B cell (primary cell): ENCODE measurements around the gene RASA1. TPM values are rescaled to one million over a fixed set of nuclear protein-coding genes. Genes with fewer than 3 reads are reported as not detected.

Experiments used
- ATAC-seq: fragments of 200-7000 bp; cut with Tn5 transposase; one replicate; pipeline ENCODE4 v1.10.0; 2021; ENCODE audit warnings: low read depth, mild to moderate bottlenecking, moderate number of reproducible peaks, moderate library complexity
- CTCF ChIA-PET: fragments of 350-600 bp; sonication (Branson Sonifier 250); formaldehyde crosslinking; loops from one replicate; lab custom pipeline; 2021; ENCODE audit warnings: antibody characterized with exemption, inconsistent platforms; lab: Charles Lee
- POLR2A ChIA-PET: fragments of 350-600 bp; sonication (Branson Sonifier 250); formaldehyde crosslinking; loops from one replicate; lab custom pipeline; 2021; ENCODE audit warnings: antibody characterized with exemption; lab: Charles Lee
- DNase-seq: peaks from one replicate; pipeline ENCODE4 v3.0.0; 2013
- H2AFZ ChIP-seq: 2 replicates; pipeline ENCODE4 v1.6.1; 2012; ENCODE audit warnings: mild to moderate bottlenecking, low read depth, low read length; ENCODE audit not compliant: insufficient read depth, poor library complexity, severe bottlenecking
- H3K27ac ChIP-seq, 2 donors: 1 replicate in 1 of 2; 2 replicates in 1 of 2; pipeline ENCODE4 v1.5.1; 2012 to 2013; ENCODE audit warnings: low read length in 2 of 2, mild to moderate bottlenecking in 2 of 2, moderate library complexity in 1 of 2
- H3K27me3 ChIP-seq, 4 experiments: fragments of 200-600 bp in 1 of 4; sonication (generic) in 1 of 4; replicated peaks in 1 of 4; 1 replicate in 2 of 4; 2 replicates in 2 of 4; pipeline versions ENCODE4 v1.6.1 to v1.7.0; 2013 to 2016; ENCODE audit warnings: low read length in 3 of 4, mild to moderate bottlenecking in 2 of 4, mixed read lengths in 1 of 4, moderate library complexity in 1 of 4; ENCODE audit not compliant: insufficient read depth in 4 of 4, control insufficient read depth in 3 of 4; ENCODE audit errors: control extremely low read depth in 1 of 4
- H3K36me3 ChIP-seq, 2 experiments: replicated peaks in 1 of 2; 1 replicate in 1 of 2; 2 replicates in 1 of 2; pipeline versions ENCODE4 v1.6.1 to v1.7.1; 2013; ENCODE audit warnings: low read length in 1 of 2; ENCODE audit not compliant: insufficient read depth in 2 of 2, control insufficient read depth in 1 of 2; ENCODE audit errors: control extremely low read depth in 1 of 2, extremely low read depth in 1 of 2
- H3K4me1 ChIP-seq, 2 donors: fragments of 200-600 bp in 1 of 2; sonication (generic) in 1 of 2; 1 replicate in 1 of 2; 2 replicates in 1 of 2; pipeline versions ENCODE4 v1.5.1 to v1.6.1; 2013 to 2017; ENCODE audit warnings: low read length in 2 of 2; ENCODE audit not compliant: control insufficient read depth in 2 of 2, insufficient read depth in 2 of 2
- H3K4me2 ChIP-seq: replicated peaks from 2 replicates; pipeline ENCODE3; 2012; ENCODE audit warnings: mild to moderate bottlenecking, low read depth, low read length; ENCODE audit not compliant: poor library complexity, severe bottlenecking
- H3K4me3 ChIP-seq, 5 experiments: fragments of 200-600 bp in 1 of 5; sonication (generic) in 1 of 5; 1 replicate in 3 of 5; 2 replicates in 2 of 5; pipeline versions ENCODE4 v1.5.1 to v1.7.0; 2011 to 2016; ENCODE audit warnings: low read length in 4 of 5, mild to moderate bottlenecking in 4 of 5, low read depth in 2 of 5, control low read depth in 1 of 5, moderate library complexity in 1 of 5; ENCODE audit not compliant: insufficient read depth in 1 of 5; ENCODE audit errors: control extremely low read depth in 1 of 5, extremely low read depth in 1 of 5
- H3K79me2 ChIP-seq: fragments of 200-600 bp; sonication (generic); one replicate; pipeline ENCODE4 v1.6.0; 2016; ENCODE audit warnings: low read length; ENCODE audit not compliant: control insufficient read depth, insufficient read depth
- H3K9ac ChIP-seq: fragments of 200-600 bp; sonication (generic); 2 replicates; pipeline ENCODE4 v1.6.1; 2017; ENCODE audit warnings: mild to moderate bottlenecking, low read length, moderate library complexity
- H3K9me3 ChIP-seq, 3 donors: one replicate each; pipeline versions ENCODE4 v1.6.1 to v1.7.1; 2013; ENCODE audit warnings: low read length in 2 of 3; ENCODE audit not compliant: control insufficient read depth in 2 of 3, insufficient read depth in 1 of 3; ENCODE audit errors: control extremely low read depth in 1 of 3
- H4K20me1 ChIP-seq: 2 replicates; pipeline ENCODE4 v1.6.0; 2012; ENCODE audit warnings: mild to moderate bottlenecking, low read length; ENCODE audit not compliant: insufficient read depth, control insufficient read depth, poor library complexity, severe bottlenecking
- H3K27ac Mint-ChIP-seq: one replicate; pipeline ENCODE4 v1.8.0; 2021; ENCODE audit warnings: mixed read lengths
- H3K27me3 Mint-ChIP-seq: one replicate; pipeline ENCODE4 v1.8.0; 2021; ENCODE audit warnings: mixed read lengths
- H3K4me1 Mint-ChIP-seq: one replicate; pipeline ENCODE4 v1.8.0; 2021; ENCODE audit warnings: mixed read lengths
- H3K4me3 Mint-ChIP-seq: one replicate; pipeline ENCODE4 v1.8.0; 2021; ENCODE audit warnings: mixed read lengths
- H3K9me3 Mint-ChIP-seq: one replicate; pipeline ENCODE4 v1.8.0; 2022; ENCODE audit warnings: mixed read lengths; ENCODE audit not compliant: insufficient read depth
- CTCF ChIP-seq: fragments of 200-600 bp; IDR thresholded peaks from one replicate; pipeline ENCODE4 v1.8.0; 2022; ENCODE audit warnings: antibody characterized with exemption, mild to moderate bottlenecking
- EZH2 ChIP-seq: IDR thresholded peaks from 2 replicates; pipeline ENCODE4 v1.6.1; 2012; ENCODE audit warnings: borderline replicate concordance, low read depth, mild to moderate bottlenecking, moderate library complexity, low read length; ENCODE audit not compliant: insufficient read depth, poor library complexity, severe bottlenecking
- WGBS: methylation state at CpG from one replicate; pipeline ENCODE4 v1.1.5; 2013; ENCODE audit warnings: missing lambda C conversion rate; ENCODE audit not compliant: insufficient coverage; 5-methylcytosine and 5-hydroxymethylcytosine counted together
- intact Hi-C: fragments of 100-400 bp; cut with micrococcal nuclease; formaldehyde crosslinking; loops from one replicate; pipeline ENCODE4 v1.10.0; 2022
- polyA plus RNA-seq: library from polyadenylated mRNA; depleted of rRNA; stranded (reverse); fragments of >200 nt; gene quantifications from 2 replicates; pipeline ENCODE4 v1.2.3, GENCODE V29; 2012
- small RNA-seq: library from RNA; depleted of rRNA; stranded (forward); fragments of <200 nt; gene quantifications from one replicate; pipeline ENCODE3, GENCODE V24; 2012; ENCODE audit warnings: low replicate concordance, low read depth; ENCODE audit not compliant: insufficient read length
- total RNA-seq, 2 donors: library from RNA; stranded (reverse); fragments of 120-200 nt in 1 of 2; gene quantifications; 1 replicate in 1 of 2; 2 replicates in 1 of 2; pipeline versions ENCODE4 v1.2.3 to v1.2.4, GENCODE V29; 2013 to 2022

RASA1 gene
- total and polyA plus RNA-seq, 2 donors (not counting 1 experiment from before 2014, with no cell fraction given) = 18.9 to 32.2 TPM

- DNase-seq (no peak), ATAC-seq (no peak)
- CTCF ChIA-PET = no interaction called here
- H3K9me3 Mint-ChIP-seq = no peaks in the 10 kb centered on the region
- H3K27ac Mint-ChIP-seq = no peak overlapping the region
- H3K27me3 ChIP-seq = no peaks in the 10 kb centered on the region
- H3K4me1 ChIP-seq = no peaks in the 10 kb centered on the region
- intact Hi-C loops = no loop called here
- no peak overlapping the region for H3K27ac ChIP-seq
- H3K9me3 ChIP-seq = peaks cover 0 to 5% (median 0%) of the 10 kb centered on the region in 3 donors
- H2AFZ ChIP-seq = no peak overlapping the region
- no peaks in the 10 kb centered on the region for H3K79me2 ChIP-seq
- POLR2A ChIA-PET = no interaction called here
- no peaks in the 10 kb centered on the region for H3K4me1 Mint-ChIP-seq
- no peaks in the 10 kb centered on the region for H4K20me1 ChIP-seq
- H3K9ac ChIP-seq = no peak overlapping the region
- no peak overlapping the region for H3K4me3 ChIP-seq
- H3K4me3 Mint-ChIP-seq = no peak overlapping the region
- H3K4me2 ChIP-seq = no peak overlapping the region
- WGBS = no CpG with 5 or more reads among the region's 1 CpG
- peaks cover 13% of the 10 kb centered on the region for H3K27me3 Mint-ChIP-seq
- no peaks in the 10 kb centered on the region for H3K36me3 ChIP-seq
- TF ChIP-seq EZH2 (no peak), CTCF (no peak)
Measured at GRCh38 chr5:87437724-87438123, 170.0 kb downstream of the RASA1 start.

GRCh38 chr5:87438231-87438630 is 170.5 kb downstream of the RASA1 start:
- Histone ChIP-seq H3K9ac (no peak overlapping the region), H3K36me3 (no peaks in the 10 kb centered on the region), H3K4me2 (no peak overlapping the region), H3K4me3 (no peak overlapping the region), H3K27me3 (peaks cover 0 to 3% (median 0%) of the 10 kb centered on the region in 4 experiments), H3K4me1 (no peaks in the 10 kb centered on the region), H2AFZ (no peak overlapping the region), H3K9me3 (peaks cover 0 to 5% (median 0%) of the 10 kb centered on the region in 3 donors), H3K27ac (no peak overlapping the region), H4K20me1 (no peaks in the 10 kb centered on the region), H3K79me2 (no peaks in the 10 kb centered on the region)
- ChIA-PET CTCF (no interaction called here), POLR2A (no interaction called here)
- Mint-ChIP-seq H3K4me3 (no peak overlapping the region), H3K27ac (no peak overlapping the region), H3K4me1 (no peaks in the 10 kb centered on the region), H3K27me3 (peaks cover 15% of the 10 kb centered on the region), H3K9me3 (no peaks in the 10 kb centered on the region)
- DNase-seq (no peak), ATAC-seq (no peak)
- intact Hi-C loops = no loop called here
- WGBS = no CpG with 5 or more reads among the region's 2 CpGs
- no peak for TF ChIP-seq EZH2

Small RNA genes lying within 50 kb of the gene (small RNA-seq; reads per million reads assigned to genes)
- gene RN7SL629P = not detected
- not detected for gene RNU6-606P
- not detected for gene RNU6-727P

Other genes with a start within 250 kb of the RASA1 start
- 120 and 137 TPM in 2 replicates for gene CCNH, start 145.0 kb downstream of the RASA1 start, total RNA-seq
- 59.2 and 114 TPM in 2 replicates for gene CCNH, start 145.0 kb downstream of the RASA1 start, polyA plus RNA-seq